SK-MEL-5 (cell line): Measurements from ENCODE around the gene ABCB1. TPM values are rescaled to one million over a fixed set of nuclear protein-coding genes. Genes with fewer than 3 reads are reported as not detected.
"Not testable (repeated sequence)": the region's sequence is repeated elsewhere in the genome, so short reads cannot be mapped to it uniquely, and the experiment has no call there.

Experiments used
- DNase-seq: peaks from one replicate; pipeline ENCODE4 v3.0.0-alpha.2; 2016; ENCODE audit warnings: low read depth, low spot score
- in situ Hi-C: cut with HindIII; loops from 2 replicates; pipeline ENCODE4 v1.10.0; 2016; ENCODE audit warnings: low sequenced_read_pairs, high pct_unique_total_duplicates, low pct_unique_long_range_greater_than_20kb
- total RNA-seq: library from RNA; depleted of rRNA; stranded (reverse); fragments of >200 nt; shearing (Covaris generic); gene quantifications from 2 replicates; pipeline ENCODE4 v1.2.3, GENCODE V29; 2014

The ABCB1 gene
- total RNA-seq, 1 experiment from 2014 or later, result 2.0 TPM

- DNase-seq, result no peak
- in situ Hi-C loops, result no loop called here
These were observed 105.3 kb downstream of the ABCB1 start for GRCh38 chr7:87495366-87495765.

- in situ Hi-C loops, result no loop called here
- DNase-seq, result no peak
These were observed 106.2 kb downstream of the ABCB1 start for GRCh38 chr7:87494454-87494853.

- in situ Hi-C loops, result no loop called here
- DNase-seq, result no peak
These were observed 117.6 kb downstream of the ABCB1 start for GRCh38 chr7:87483131-87483530.

GRCh38 chr7:87482115-87482514 is 118.6 kb downstream of the ABCB1 start:
- DNase-seq, result no peak
- in situ Hi-C loops, result no loop called here

GRCh38 chr7:87480386-87480785 is 120.3 kb downstream of the ABCB1 start:
- DNase-seq, result peak; percentile 23

GRCh38 chr7:87479951-87480350 is 120.7 kb downstream of the ABCB1 start:
- no peak for DNase-seq

More at GRCh38 chr7:87480386-87480785, 120.3 kb downstream of the ABCB1 start:
- in situ Hi-C loops, result no loop called here

GRCh38 chr7:87476179-87476557 is 124.5 kb downstream of the ABCB1 start:
- in situ Hi-C loops, result no loop called here

More at GRCh38 chr7:87479951-87480350, 120.7 kb downstream of the ABCB1 start:
- in situ Hi-C loops, result no loop called here

GRCh38 chr7:87475359-87476178 is 125.1 kb downstream of the ABCB1 start, which contains the start of gene ABCB4:
ABCB4 (minus strand) TSS chr7:87475680; CDS start chr7:87475465, 215 bp downstream.
- in situ Hi-C loops, result no loop called here
- DNase-seq, result no peak

More at GRCh38 chr7:87476179-87476557, 124.5 kb downstream of the ABCB1 start:
- no peak for DNase-seq

- in situ Hi-C loops, result no loop called here
- peak; percentile 60 for DNase-seq
These were observed 125.9 kb downstream of the ABCB1 start for GRCh38 chr7:87474533-87475358.

GRCh38 chr7:87473986-87474385 is 126.7 kb downstream of the ABCB1 start:
- DNase-seq, result peak; percentile 24
- in situ Hi-C loops, result no loop called here

- in situ Hi-C loops, result no loop called here
- DNase-seq, result no peak
These were observed 127.5 kb downstream of the ABCB1 start for GRCh38 chr7:87473192-87473591.

- no peak for DNase-seq
- in situ Hi-C loops, result no loop called here
These were observed 129.2 kb downstream of the ABCB1 start for GRCh38 chr7:87471473-87471872.

- DNase-seq, in situ Hi-C loops: not testable (repeated sequence)
These were observed 131.5 kb downstream of the ABCB1 start for GRCh38 chr7:87469204-87469603.

- in situ Hi-C loops, DNase-seq: not testable (repeated sequence)
These were observed 135.2 kb downstream of the ABCB1 start for GRCh38 chr7:87465534-87465880.

- DNase-seq, in situ Hi-C loops: not testable (repeated sequence)
These were observed 135.7 kb downstream of the ABCB1 start for GRCh38 chr7:87464830-87465533.

GRCh38 chr7:87463982-87464381 is 136.7 kb downstream of the ABCB1 start:
- DNase-seq, result no peak
- in situ Hi-C loops, result no loop called here

GRCh38 chr7:87460444-87460843 is 140.2 kb downstream of the ABCB1 start:
- DNase-seq, in situ Hi-C loops: not testable (repeated sequence)

- in situ Hi-C loops, result no loop called here
- no peak for DNase-seq
These were observed 140.7 kb downstream of the ABCB1 start for GRCh38 chr7:87459941-87460340.
